AG08396 (cell line): ENCODE data around the gene IKBIP.
"Not testable (repeated sequence)": the region's sequence is repeated elsewhere in the genome, so short reads cannot be mapped to it uniquely, and the experiment has no call there.

Experiments
- DNase-seq: peaks from one replicate; pipeline ENCODE4 v3.0.0; 2012; ENCODE audit warnings: low spot score, mixed read lengths

Gene IKBIP

DNA sequence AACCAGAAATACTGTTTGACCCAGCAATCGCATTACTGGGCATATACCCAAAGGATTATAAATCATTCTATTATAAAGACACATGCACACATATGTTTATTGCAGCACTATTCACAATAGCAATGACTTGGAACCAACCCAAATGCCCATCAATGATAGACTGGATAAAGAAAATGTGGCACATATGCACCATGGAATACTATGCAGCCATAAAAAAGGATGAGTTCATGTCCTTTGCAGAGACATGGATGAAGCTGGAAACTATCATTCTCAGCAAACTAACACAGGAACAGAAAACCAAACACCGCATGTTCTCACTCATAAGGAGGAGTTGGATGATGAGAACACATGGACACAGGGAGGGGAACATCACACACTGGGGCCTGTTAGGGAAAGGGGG lies 67.8 kb downstream of the IKBIP start:
- DNase-seq = not testable (repeated sequence)

DNA sequence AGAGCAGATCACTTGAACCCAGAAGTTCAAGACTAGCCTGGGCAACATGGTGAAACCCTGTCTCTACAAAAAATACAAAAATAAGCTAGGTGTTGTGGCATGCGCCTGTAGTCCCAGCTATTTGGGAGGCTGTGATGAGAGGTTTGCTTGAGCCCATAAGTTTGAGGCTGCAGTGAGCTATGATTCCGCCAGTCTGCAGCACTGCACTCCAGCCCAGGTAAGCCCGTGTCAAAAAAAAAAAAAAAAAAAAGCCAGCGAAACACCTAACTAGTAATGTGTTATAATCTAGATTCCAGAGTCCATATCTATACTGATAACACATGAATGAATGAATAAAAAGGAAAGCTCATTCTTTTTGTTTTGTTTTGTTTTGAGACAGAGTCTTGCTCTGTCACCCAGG lies 69.6 kb downstream of the IKBIP start:
- no peak for DNase-seq
